GM21737 (cell line): ENCODE results near the gene AMY1A.
"Not testable (repeated sequence)": the region's sequence is repeated elsewhere in the genome, so short reads cannot be mapped to it uniquely, and the experiment has no call there.

Experiments used
- ATAC-seq: cut with Tn5 transposase; IDR thresholded peaks from one replicate; pipeline ENCODE4 v1.9.1; 2021; ENCODE audit warnings: mild to moderate bottlenecking, moderate library complexity; ENCODE audit not compliant: unreplicated experiment

AMY1A gene

GRCh38 chr1:103655460-103655859, at the start of gene AMY1A:
TSS of gene AMY1A (plus strand) at chr1:103655760. CDS start at chr1:103656331, 571 bp downstream.
- ATAC-seq = not testable (repeated sequence)

- ATAC-seq = no peak
Observed at GRCh38 chr1:103616362-103616761, 39.2 kb upstream of the AMY1A start.

- ATAC-seq = not testable (repeated sequence)
Observed at GRCh38 chr1:103616994-103617477, 38.5 kb upstream of the AMY1A start, which contains the start of gene AMY2A. TSS of gene AMY2A (plus strand) at chr1:103617427. CDS start at chr1:103617441, 14 bp downstream.

- not testable (repeated sequence) for ATAC-seq
Observed at GRCh38 chr1:103627436-103627835, 28.1 kb upstream of the AMY1A start.

- not testable (repeated sequence) for ATAC-seq
Observed at GRCh38 chr1:103641194-103641593, 14.4 kb upstream of the AMY1A start.

- ATAC-seq = not testable (repeated sequence)
Observed at GRCh38 chr1:103643908-103644307, 11.7 kb upstream of the AMY1A start.

GRCh38 chr1:103650305-103650704, 5.3 kb upstream of the AMY1A start:
- ATAC-seq = not testable (repeated sequence)

GRCh38 chr1:103650889-103651288, 4.7 kb upstream of the AMY1A start:
- not testable (repeated sequence) for ATAC-seq

GRCh38 chr1:103654133-103654532, 1.4 kb upstream of the AMY1A start:
- not testable (repeated sequence) for ATAC-seq

GRCh38 chr1:103676335-103676734, 20.8 kb downstream of the AMY1A start:
- ATAC-seq = not testable (repeated sequence)

- ATAC-seq = not testable (repeated sequence)
Observed at GRCh38 chr1:103696110-103696509, 40.5 kb downstream of the AMY1A start, which contains the start of gene AMY1B. TSS of gene AMY1B (minus strand) at chr1:103696210. CDS start at chr1:103695639, 571 bp downstream.

- ATAC-seq = not testable (repeated sequence)
Observed at GRCh38 chr1:103697430-103697829, 41.9 kb downstream of the AMY1A start.

GRCh38 chr1:103700669-103701068, 45.1 kb downstream of the AMY1A start:
- ATAC-seq = not testable (repeated sequence)

- not testable (repeated sequence) for ATAC-seq
Observed at GRCh38 chr1:103701256-103701655, 45.7 kb downstream of the AMY1A start.

- not testable (repeated sequence) for ATAC-seq
Observed at GRCh38 chr1:103707670-103708069, 52.1 kb downstream of the AMY1A start.

- not testable (repeated sequence) for ATAC-seq
Observed at GRCh38 chr1:103710381-103710780, 54.8 kb downstream of the AMY1A start.
